Measurements from ENCODE around the gene SELENOO.

DNA sequence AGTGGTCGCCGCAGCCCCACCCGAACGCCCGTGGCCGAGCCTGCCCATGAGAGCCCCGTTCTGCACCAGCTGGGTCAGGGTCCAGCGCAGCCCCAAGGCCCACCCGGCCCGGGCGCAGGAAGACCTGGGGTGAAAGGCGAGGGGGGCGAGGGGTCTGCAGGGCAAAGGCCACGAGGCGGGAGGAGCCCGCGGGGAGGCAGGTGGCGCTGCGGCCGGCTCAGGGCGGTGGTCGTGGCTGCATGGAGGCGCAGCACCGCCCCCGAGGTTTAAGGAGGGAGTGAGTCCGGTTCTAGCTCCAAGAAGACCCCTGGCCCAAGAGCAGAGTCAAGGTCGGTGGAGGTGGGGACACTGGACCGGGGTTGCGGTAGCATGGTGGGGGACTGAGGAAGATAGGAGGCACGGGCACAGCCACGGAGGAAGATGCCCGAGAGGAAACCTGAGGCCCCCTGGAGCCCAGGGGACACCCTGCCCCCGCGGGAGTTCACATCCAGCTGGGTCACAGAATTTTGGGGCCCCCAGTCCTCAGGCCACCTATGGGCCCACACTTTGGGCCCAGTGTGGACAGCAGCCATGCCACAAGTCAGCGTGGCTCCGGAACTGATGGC is 50.8 kb downstream of the SELENOO start:
- TF ChIP-seq, protein P1, sequence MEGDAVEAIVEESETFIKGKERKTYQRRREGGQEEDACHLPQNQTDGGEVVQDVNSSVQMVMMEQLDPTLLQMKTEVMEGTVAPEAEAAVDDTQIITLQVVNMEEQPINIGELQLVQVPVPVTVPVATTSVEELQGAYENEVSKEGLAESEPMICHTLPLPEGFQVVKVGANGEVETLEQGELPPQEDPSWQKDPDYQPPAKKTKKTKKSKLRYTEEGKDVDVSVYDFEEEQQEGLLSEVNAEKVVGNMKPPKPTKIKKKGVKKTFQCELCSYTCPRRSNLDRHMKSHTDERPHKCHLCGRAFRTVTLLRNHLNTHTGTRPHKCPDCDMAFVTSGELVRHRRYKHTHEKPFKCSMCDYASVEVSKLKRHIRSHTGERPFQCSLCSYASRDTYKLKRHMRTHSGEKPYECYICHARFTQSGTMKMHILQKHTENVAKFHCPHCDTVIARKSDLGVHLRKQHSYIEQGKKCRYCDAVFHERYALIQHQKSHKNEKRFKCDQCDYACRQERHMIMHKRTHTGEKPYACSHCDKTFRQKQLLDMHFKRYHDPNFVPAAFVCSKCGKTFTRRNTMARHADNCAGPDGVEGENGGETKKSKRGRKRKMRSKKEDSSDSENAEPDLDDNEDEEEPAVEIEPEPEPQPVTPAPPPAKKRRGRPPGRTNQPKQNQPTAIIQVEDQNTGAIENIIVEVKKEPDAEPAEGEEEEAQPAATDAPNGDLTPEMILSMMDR (IDR thresholded peaks at IDR 0.05) = no peak
- TF ChIP-seq POLR2A (IDR thresholded peaks at IDR 0.05) = no peak
